Choroid plexus epithelial cell (primary cell): ENCODE results near the gene CBARP.

ENCODE experiments used
- DNase-seq: peaks from one replicate; pipeline ENCODE4 v3.0.0-alpha.2; 2010; ENCODE audit warnings: low read depth
- H3K4me3 ChIP-seq: 2 replicates; pipeline ENCODE4 v1.5.1; 2011; ENCODE audit warnings: low read depth, mild to moderate bottlenecking, control low read depth, low read length, moderate library complexity
- TF ChIP-seq, protein P1 (sequence below): conservative IDR thresholded peaks from 2 replicates; pipeline ENCODE4 v1.5.1; 2011; ENCODE audit warnings: low read depth, mild to moderate bottlenecking, control low read depth, inconsistent platforms, low read length, moderate library complexity

The CBARP gene, protein sequence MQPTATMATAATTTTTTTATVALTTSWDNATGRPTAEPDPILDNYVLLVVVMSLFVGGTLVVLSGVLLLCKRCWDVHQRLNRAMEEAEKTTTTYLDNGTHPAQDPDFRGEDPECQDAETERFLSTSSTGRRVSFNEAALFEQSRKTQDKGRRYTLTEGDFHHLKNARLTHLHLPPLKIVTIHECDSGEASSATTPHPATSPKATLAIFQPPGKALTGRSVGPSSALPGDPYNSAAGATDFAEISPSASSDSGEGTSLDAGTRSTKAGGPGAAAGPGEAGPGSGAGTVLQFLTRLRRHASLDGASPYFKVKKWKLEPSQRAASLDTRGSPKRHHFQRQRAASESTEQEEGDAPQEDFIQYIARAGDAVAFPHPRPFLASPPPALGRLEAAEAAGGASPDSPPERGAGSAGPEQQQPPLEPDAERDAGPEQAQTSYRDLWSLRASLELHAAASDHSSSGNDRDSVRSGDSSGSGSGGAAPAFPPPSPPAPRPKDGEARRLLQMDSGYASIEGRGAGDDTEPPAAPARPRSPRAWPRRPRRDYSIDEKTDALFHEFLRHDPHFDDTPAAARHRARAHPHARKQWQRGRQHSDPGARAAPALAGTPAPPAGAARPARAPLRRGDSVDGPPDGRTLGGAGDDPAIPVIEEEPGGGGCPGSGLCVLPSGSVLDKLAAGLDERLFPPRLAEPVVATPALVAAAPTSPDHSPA

DNA sequence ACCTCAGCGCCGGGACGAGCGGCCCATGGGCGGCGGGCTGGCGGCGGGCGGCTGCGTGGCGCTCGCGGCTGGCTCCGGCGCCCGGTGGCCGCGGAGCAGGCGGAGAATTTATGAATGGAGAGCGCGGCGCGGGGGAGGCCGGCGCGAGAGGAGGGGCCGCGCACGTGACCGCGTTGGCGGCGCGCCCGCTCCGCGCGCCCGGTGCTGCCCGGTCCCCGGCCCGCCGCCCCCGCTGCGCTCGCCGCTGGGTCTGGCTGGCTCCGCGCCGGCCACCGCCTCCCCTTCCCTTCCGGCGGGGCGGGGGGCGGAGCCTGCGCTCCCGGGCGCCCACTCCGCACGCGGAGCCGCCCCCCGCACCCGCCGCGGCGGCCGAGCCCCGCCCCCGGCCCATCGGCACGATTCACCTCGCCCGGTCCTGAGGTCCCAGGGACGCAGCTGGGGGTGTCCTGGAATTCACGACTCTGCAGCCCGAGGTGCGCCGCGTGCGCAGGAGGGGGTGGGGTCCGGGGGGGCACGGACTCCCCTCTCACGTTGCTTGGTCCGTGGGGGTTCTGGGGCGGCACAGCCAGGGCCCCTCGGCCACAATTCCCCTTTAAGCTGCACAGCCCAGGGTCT is at the start of gene CBARP:
CBARP (minus strand) TSS at position 252 of the 615 bp plus-strand sequence. CDS start 1,905 bp downstream, outside the sequence.
- H3K4me3 ChIP-seq = peak within 1 kb of the TSS; percentile 70
- TF ChIP-seq, protein P1, sequence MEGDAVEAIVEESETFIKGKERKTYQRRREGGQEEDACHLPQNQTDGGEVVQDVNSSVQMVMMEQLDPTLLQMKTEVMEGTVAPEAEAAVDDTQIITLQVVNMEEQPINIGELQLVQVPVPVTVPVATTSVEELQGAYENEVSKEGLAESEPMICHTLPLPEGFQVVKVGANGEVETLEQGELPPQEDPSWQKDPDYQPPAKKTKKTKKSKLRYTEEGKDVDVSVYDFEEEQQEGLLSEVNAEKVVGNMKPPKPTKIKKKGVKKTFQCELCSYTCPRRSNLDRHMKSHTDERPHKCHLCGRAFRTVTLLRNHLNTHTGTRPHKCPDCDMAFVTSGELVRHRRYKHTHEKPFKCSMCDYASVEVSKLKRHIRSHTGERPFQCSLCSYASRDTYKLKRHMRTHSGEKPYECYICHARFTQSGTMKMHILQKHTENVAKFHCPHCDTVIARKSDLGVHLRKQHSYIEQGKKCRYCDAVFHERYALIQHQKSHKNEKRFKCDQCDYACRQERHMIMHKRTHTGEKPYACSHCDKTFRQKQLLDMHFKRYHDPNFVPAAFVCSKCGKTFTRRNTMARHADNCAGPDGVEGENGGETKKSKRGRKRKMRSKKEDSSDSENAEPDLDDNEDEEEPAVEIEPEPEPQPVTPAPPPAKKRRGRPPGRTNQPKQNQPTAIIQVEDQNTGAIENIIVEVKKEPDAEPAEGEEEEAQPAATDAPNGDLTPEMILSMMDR = no peak
- DNase-seq = peak; percentile 24

DNA sequence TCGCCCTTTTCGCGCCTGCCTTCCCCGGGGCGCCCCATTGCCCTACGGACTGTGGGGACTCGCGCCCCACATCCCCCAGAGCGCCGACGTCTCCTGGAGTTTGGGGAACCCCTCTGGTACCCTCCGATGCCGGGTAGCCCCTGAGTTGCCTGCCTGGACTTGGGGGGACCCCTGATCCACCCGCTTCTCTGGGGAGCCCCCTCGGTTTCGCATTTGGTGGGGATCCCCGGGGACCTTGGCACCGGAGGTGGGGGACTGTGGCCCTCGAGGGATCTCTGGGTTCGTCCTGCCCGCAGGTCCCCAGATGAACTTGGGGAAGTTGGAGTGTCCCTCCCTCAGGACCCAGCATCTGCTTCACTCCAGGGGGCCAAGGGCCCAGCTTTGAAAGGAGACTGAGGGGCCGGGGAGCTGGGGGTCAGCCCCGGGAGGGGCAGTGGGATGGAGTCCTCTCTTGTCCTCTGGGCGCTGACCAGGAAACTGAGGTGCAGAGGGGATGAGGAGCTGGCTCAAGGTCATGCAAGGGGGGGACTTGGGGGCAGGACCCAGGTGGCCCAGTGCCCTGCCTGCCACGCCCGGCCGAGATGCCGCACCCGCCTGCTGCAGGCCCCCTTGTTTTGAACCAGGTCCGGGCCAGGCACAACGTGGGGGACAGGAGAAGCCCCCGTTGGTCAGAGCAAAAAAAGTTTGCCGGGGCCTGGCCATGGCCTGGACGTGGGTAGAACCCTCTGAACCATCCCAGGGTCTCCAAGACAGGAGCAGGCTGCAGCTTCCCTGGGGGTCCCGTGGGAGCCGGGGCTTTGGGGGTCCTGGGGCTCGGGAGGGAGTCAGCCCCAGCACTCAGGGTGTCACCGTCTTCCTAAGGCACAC is 48.9 kb upstream of the CBARP start:
- no peak overlapping the region for H3K4me3 ChIP-seq
- TF ChIP-seq, protein P1 = no peak
- DNase-seq = no peak

DNA sequence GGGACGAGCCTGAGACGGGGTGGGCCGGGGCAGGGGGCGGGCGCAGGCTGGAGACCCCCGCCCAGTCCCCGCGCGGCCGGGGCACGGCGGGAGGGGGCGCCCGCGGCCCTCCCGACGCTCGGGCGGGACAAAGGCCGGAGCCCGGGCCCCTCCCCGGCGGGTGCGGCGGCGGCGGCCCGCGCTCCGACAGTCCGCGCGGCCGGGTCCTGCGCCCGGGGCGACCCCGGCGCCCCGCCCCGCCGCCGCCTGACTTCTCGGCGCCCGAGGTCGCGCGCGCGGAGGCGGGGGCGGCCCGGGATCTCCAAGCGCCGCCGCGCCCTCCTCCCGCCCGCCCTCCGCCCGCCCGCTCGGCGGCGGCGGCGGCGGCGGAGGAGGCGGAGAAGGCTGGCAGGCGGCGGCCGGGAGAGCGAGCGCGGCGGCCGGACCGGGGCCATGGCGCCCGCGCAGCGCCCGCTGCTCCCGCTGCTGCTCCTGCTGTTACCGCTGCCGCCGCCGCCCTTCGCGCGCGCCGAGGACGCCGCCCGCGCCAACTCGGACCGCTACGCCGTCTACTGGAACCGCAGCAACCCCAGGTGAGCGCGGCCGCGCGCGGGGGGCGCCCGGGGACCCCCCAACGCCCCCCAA is 48.0 kb upstream of the CBARP start, which contains the start of gene EFNA2:
EFNA2 (plus strand) TSS at position 137 of the 624 bp plus-strand sequence; CDS start at position 433, 296 bp downstream.
- DNase-seq = no peak
- TF ChIP-seq, protein P1 = no peak
- no peak within 1 kb of the TSS for H3K4me3 ChIP-seq

DNA sequence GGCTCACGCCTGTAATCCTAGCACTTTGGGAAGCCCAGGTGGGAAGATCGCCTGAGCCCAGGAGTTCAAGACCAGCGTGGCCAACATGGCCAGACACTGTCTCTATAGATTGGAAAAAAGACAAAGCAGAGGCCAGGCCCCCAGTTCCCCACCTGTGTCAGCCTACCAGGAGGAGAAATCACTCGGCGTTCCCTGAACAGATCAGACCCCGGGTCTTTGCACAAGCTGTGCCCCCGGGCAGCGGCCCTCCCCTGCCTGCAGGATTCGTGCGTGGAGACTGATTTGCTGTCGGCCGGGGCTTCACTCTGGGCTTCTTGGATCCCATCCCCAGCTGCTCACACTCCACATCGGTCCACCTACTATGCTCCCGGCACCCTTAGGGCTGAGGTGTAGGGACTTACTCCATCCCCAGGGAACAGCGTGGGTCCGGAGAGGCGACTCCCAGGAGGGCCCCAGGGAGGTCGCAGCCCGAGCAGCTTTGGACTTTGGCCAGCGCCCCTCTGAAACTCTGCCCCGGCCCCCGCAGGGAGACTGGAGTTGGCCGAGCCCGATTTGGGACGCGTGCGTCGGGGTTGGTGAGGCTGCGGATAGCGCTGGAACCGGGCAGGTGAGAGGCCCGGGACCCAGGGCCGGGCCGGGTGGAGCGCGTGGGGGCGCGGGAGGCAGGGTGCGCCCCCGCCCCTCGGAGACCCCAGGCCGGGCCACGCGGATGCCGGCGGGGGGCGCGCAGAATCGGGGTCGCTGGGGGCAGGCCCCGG is 47.4 kb upstream of the CBARP start:
- H3K4me3 ChIP-seq = no peak overlapping the region
- no peak for DNase-seq
- TF ChIP-seq, protein P1 = no peak

DNA sequence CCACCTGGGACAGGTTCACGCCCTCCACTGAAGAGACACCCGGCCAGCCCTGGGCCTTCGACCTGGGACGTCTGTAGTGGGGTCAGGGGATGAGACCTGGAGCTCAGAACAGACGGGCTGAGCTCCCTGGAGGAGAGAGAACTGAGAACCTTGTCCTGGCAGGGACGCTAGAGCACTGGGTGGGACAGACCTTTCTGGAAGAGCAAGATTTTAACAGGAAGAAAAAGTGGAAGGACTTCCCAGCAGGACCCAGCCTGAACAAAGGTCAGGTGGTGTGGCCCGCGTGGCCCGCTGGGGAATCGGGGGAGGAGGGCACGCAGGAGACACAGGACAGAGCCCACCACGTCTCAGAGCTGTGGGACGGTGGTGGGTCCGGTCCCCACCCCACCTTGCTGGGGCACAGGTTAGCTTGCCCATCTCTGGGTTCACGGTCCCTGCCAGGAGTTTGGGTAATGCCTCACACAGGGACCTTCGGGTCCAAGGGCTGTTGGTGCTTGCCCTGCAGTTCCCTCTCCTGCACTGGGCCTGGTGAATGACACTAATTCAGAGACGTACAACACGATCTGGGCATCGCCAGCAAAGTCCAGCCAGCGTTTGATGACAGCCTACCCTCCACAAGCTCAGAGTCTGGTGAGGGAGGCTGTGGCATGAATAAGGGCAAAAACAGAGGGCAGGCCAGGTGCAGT is 46.6 kb upstream of the CBARP start:
- TF ChIP-seq, protein P1 = no peak
- H3K4me3 ChIP-seq = no peak overlapping the region
- no peak for DNase-seq
